ENCODE results near the gene PGM1.

DNA sequence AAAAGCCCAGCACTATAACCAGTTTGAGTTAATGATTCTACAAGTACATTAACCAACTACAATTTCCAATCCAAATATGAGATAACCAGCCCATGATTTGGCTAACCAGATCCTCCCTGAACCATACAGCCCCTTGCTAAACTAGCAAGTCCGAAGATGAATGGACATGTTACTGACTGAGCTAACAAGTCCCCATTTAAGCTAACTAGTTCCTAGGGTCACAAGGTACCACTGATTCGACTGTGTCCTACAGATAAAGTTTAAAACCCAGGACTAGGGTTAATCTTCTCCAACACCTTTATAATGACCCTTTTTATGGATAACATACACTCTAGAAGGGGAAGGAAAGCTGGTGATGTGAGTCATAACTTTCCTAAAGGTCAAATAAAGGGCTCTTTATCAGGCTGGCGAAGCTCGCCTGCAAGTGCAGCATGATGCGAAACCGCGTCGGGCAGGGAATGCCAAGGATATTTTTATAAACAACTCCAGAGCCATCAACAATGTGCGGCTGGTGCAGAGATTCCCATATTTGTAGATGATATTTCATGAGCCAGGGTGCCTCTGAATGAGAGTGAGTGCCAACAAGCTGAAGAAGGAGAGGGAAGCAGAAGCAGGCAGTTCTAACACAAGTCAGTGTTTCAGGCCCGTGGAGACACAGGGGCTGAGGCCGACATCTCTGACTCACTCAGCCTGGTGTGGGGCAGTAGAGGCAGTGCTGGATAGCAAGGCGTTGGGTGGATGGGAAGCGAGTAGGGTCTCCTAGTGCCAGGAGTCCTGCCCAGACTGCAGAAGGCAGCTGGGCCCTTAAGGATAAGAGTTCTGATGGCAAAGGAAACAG is 105.0 kb downstream of the PGM1 start:
- TF ChIP-seq CTCF (IDR thresholded peaks at IDR 0.05) (no peak), POLR2A (IDR thresholded peaks at IDR 0.05; ENCODE audit: low read depth) (no peak), POLR2AphosphoS5 (IDR thresholded peaks at IDR 0.05) (peak; percentile 30 to 41), EP300 (IDR thresholded peaks at IDR 0.05) (peak; percentile 25)
